T-helper 22 cell (primary cell): ENCODE data around the gene RPL36A.

Experiments used
- DNase-seq: peaks from one replicate; pipeline ENCODE4 v3.0.0-alpha.2; 2020; ENCODE audit warnings: low read depth

The RPL36A gene

GRCh38 chrX:101393530-101394305, 2.9 kb downstream of the RPL36A start:
- no peak for DNase-seq

- DNase-seq: no peak
Measured at GRCh38 chrX:101394372-101394771, 3.6 kb downstream of the RPL36A start.

- no peak for DNase-seq
Measured at GRCh38 chrX:101395789-101396188, 5.0 kb downstream of the RPL36A start.

- DNase-seq: no peak
Measured at GRCh38 chrX:101397779-101398178, 7.0 kb downstream of the RPL36A start.

GRCh38 chrX:101398694-101399093, 7.9 kb downstream of the RPL36A start:
- no peak for DNase-seq

- no peak for DNase-seq
Measured at GRCh38 chrX:101399825-101400224, 9.0 kb downstream of the RPL36A start.

GRCh38 chrX:101407167-101407747, 16.4 kb downstream of the RPL36A start:
- no peak for DNase-seq

- DNase-seq: peak; percentile 81
Measured at GRCh38 chrX:101407748-101408531, 17.1 kb downstream of the RPL36A start, which contains the start of the genes GLA and HNRNPH2. TSS of gene GLA (minus strand) at chrX:101407925. CDS start at chrX:101407903, 22 bp downstream. TSS of gene HNRNPH2 (plus strand) at chrX:101408222. CDS start at chrX:101411989, 3,767 bp downstream.

- no peak for DNase-seq
Measured at GRCh38 chrX:101408532-101408841, 17.7 kb downstream of the RPL36A start.

- no peak for DNase-seq
Measured at GRCh38 chrX:101409043-101409442, 18.2 kb downstream of the RPL36A start.

- DNase-seq: no peak
Measured at GRCh38 chrX:101410461-101410860, 19.6 kb downstream of the RPL36A start.

GRCh38 chrX:101411984-101412383, 21.2 kb downstream of the RPL36A start:
- no peak for DNase-seq

- DNase-seq: no peak
Measured at GRCh38 chrX:101415180-101416145, 24.7 kb downstream of the RPL36A start.

GRCh38 chrX:101416691-101417090, 25.9 kb downstream of the RPL36A start:
- DNase-seq: no peak

GRCh38 chrX:101417190-101417589, 26.4 kb downstream of the RPL36A start:
- DNase-seq: no peak

GRCh38 chrX:101417981-101418841, 27.4 kb downstream of the RPL36A start:
- peak; percentile 9 for DNase-seq

- DNase-seq: no peak
Measured at GRCh38 chrX:101419489-101419888, 28.7 kb downstream of the RPL36A start.

- no peak for DNase-seq
Measured at GRCh38 chrX:101427954-101428353, 37.1 kb downstream of the RPL36A start.

- no peak for DNase-seq
Measured at GRCh38 chrX:101429934-101430333, 39.1 kb downstream of the RPL36A start.

- no peak for DNase-seq
Measured at GRCh38 chrX:101430457-101431078, 39.8 kb downstream of the RPL36A start.
